ENCODE results near the gene PTPRJ.

Gene PTPRJ

DNA sequence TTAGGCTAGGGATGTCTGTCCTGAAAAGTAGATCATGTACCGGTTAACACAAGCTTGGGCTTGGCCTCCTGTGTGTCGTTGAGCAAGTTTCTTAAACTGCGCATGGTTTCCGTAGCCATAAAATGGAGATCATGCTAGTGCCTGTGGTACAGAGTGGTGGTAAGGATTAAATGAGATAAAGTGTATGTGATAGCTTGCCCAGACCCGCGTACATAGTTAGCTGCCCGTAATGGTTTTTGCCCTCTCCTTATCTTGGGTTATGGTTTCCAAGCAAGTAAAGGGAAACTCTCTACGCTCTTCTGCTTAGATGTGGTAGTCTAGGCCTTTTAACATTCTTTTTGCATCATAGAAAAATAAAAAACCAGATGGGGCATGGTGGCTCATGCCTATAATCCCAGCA lies 11.0 kb upstream of the PTPRJ start:
- DNase-seq (ENCODE audit: low spot score) = no peak

DNA sequence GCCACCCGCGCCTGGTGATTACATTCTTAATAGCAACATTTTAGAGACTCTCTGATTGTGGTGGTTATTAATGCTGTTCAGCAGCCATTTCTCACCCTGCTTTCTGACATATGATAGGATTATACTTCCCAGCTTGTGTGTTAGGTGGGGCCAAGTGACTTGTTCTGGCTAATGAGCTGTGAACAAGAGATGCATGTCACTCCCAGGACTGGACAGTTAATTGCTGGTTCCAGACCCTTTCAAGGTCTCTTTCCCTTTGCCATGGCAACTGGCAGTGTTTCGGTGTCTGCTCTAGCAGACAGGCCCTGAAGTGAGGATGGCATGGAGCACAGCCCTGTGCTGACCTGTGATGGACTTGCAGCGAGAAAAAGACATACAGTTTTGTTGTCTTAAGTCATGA lies 8.9 kb upstream of the PTPRJ start:
- DNase-seq (ENCODE audit: low spot score) = no peak

DNA sequence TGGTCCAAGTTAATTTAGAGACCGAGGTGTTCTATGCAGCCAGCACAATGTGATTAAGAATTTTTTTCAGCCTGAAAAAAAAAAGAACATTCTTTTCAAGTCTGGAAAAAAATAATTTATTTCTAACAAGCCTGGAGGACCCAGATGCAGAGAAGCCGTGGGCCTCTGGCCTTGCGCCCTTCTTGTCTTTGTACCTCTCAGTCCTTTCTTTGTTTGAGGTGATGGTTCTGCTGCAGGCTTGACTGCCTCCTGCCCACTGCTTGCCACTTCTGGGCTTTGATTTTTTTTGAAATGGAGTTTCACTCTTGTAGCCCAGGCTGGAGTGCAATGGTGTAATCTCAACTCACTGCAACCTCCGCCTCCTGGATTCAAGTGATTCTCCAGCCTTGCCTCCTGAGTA lies 7.2 kb upstream of the PTPRJ start:
- no peak for DNase-seq (ENCODE audit: low spot score)

DNA sequence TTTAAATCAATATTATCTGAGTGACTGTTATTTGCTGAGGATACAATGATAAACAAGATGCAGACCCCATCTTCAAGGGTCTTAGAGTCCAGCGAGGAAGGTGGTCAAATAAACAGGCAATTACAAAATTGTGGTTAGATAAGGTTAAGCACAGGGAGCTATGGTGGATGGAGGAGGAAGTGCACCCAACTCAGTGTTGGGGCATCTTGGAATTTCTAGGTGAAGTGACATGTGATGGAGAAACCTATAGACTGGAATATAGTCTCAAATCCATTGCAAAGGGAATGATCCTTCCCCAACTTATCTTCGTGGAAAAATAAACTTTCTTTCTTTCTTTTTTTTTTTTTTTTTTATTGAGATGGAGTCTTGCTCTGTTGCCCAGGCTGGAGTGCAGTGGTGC lies 3.4 kb upstream of the PTPRJ start:
- no peak for DNase-seq (ENCODE audit: low spot score)

DNA sequence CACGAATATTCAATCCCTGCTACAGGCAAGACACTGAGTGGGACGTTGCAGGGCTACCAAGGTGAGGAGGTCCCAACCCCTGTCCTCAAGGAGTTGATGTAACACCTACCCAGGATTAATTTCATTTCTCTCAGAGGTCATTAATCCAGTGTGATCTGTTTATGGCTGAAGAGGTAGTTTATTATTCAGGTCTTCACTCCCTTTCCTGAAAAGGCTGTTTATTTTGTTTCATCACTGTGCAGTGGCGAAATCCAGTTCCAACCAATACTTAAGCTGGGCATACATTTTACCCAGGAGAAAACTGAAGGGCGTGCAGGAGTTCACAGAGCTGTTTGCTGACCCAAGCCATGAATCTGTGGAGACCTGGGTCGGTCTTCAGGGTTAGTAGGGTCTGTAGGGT lies 2.7 kb upstream of the PTPRJ start:
- no peak for DNase-seq (ENCODE audit: low spot score)

DNA sequence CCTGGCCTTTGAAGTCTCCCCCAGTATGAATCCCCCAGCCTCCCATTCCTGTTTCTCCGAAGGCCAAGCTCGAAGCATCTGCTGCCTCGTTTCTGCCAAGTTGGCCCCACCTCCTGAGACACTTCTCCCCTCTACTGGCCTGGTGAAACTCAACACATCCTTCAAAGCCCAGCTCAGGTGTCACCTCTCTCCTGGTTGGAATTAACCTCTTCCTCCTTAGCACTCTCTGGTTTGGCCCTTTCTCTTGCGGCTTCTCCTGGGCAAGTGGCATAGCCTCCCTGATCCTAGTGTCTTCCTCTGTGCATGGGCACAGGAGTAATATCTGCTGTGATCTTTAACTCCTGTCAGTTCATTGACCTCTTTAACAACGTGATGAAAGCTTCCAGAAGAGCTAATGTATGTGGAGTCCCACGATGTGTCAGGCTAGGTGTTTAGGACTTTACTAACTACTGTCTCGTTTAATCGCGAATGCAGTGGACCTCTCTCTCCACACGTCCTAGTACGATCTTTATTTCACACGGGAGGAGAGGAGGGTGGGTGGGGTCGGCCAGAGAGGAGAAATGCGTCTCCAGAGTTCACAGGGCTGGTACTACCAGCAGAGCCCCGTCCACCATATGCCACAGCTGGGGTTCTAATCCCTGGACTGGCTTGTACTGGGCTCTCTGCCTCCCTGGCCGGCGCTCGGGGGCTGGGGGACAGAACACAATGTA lies 826 bp upstream of the PTPRJ start:
- no peak for DNase-seq (ENCODE audit: low spot score)

DNA sequence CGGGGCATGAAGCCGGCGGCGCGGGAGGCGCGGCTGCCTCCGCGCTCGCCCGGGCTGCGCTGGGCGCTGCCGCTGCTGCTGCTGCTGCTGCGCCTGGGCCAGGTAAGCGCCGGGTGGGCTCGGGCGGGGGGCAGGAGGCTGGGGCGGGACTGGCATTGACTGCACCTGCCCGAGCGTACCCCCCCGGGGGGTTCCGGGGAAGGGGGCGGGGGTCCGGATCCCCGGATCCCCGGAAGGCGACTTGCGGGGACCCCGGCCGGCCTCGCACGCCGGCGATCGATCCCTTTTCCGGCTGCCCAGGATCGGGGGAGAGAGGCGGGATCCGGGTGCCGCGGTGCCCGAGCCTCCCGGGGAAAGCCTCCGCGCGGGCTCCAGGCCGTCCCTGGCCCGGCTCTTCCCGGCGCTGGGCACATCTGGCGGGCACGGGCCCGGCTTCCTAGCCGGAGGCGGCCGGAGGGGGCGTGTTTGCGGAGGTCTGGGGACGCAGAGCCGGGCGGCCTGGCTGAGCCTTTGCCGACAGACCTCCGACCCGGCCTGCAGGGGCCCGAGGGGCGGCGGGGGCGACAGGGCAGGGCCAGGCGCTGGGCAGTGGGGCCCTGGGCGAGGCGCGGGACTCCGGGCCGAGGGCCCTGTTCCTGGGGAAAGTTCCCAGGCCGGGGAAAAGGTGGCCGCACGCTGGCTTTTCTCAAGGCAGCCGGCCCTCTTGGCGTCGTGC lies 705 bp downstream of the PTPRJ start:
- DNase-seq (ENCODE audit: low spot score) = peak; percentile 69

DNA sequence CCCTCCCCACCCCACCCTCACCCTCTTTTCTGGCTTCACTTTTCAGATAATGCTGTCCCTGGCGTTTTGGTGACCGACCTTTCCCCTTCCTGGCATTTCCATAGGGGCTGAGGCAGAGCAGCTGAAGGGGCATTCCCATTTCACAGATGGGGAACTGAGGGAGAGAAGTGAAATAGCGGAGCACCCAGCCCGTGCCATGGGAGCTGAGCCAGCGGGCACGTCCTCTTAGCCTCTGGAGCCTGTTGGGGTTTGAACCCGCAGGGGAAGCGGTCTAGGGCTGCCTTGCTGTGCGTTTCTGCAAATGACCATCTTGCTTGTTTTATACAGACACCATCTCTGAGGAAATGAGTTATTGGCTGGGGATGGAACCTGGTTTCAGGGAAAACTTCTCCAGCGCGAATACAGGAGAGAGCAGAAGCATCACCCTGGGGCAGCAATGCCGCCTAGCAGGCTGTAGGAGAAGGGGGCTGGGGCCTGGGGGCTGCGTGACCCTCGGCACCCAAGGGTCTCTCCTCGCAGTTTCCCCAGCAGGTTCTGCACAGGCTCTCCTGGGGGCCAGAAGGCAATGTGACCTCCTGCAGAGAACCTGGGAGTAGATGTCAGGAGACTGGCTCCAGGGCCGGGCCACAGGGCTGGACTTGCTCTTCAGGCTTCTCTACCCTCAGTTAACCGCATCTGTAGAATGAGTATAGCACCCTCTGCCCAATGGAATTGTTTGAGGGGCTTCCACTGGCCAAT lies 1.5 kb downstream of the PTPRJ start:
- no peak for DNase-seq (ENCODE audit: low spot score)

DNA sequence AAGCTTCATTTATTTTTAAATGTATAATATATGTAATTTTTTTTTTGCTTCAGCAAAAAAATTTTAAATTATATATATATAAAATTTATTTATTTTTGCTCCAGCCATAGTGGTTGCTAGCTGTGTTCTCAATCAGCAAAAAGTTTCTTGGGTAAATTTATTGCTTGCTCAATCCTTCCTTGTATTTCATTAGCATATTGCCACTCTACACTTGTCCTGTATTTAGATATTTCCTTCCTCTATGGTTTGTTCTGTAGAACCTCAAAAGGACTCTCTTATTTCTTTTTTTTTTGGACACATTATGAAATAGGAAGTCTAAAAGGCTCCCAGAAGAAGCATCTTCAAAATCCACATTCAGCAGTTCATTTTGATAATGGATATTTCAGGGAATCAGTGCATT lies 2.3 kb downstream of the PTPRJ start:
- no peak for DNase-seq (ENCODE audit: low spot score)

DNA sequence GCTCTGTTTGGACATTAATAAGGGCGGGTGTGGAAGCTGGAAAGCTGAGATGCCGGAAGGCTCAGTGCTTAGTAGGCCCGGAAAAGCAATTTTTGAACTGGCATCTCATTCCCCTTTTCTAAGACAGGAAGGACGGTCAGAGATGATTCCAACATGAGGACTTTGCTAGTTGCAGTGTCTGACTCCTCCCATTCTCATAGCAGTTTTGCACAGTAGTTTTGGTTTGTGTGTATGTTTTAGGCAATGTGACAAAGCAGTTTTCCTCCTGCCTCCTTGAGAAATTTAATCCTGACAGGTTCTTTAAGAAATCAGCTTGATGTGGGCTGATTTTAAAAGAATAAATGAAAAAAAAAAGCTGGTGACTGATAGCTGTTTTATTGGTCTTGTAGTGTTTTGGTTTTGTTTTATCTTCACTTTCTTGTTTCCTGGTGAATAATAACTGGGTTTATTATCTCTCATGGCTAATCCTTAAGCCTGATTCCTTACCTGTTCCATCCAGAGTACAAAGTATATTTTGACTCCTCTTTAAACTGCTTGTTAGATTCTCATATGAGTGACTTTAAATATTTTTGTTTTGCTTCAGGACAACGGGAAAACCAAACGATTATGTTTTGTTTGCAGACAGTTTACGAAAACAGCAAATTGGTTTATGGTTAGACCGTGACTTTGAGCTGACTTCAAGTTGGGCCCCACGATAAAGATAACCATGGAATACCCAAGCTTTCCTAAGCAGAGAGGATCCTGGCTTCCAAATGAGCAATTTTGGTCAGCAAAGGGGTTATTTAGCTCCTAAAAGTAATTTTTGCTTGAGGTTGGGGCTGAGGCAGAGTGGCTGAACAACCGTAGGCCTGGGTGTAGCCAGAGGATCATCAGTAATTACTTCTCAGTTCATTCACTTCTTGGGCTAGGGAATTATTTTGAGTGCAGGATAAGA lies 3.4 kb downstream of the PTPRJ start:
- DNase-seq (ENCODE audit: low spot score) = no peak

DNA sequence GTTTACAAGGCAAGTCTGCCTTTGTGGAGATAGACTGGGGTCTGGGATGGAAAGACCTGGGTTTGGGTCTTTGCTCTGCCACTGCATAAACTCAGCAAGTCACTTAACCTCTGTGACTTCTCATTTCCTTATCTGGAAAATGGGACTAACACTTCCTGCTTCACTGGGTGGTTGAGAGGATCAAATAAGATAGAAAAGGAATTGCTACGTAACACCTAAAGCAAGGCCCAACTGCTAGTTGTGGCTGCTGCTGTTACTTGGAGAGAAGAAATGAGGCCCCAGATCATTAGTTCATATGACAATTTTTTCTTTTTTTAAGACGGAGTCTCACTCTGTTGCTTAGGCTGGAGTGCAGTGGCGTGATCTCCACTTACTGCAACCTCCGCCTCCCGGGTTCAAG lies 5.9 kb downstream of the PTPRJ start:
- DNase-seq (ENCODE audit: low spot score) = no peak

DNA sequence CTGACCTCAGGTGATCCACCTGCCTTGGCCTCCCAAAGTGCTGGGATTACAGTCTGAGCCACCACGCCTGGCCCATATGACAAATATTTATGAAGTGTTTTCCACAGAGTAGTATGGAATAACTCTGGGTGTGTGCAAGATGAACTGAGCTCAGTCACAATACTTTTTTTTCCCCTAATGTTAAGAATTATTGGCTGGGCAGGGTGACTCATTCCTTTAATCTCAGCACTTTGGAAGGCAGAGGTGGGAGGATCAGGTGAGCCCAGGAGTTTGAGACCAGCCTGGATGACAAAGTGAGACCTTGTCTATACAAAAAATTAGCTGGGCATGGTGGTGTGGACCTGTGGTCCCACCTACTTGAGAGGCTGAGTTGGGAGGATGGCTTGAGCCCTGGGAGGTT lies 6.4 kb downstream of the PTPRJ start:
- DNase-seq (ENCODE audit: low spot score) = no peak

DNA sequence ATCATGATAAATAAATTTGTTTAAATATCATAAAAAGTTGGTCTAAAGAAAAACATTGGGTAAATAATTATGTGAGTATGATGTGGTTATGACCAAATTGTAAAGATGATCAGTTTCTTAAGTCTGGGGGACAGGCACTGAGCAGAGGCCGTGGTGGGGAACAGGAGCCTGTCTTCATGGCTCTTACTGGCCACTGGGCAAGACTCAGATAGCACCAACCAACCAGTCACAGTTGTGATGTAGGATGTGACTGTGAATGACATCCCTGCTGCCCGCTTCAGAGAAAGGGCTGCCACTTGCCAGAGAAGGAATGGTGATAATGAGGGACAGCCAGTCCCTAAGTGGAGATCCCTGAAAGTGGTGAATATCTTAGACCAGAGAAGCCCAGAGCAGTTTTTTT lies 7.0 kb downstream of the PTPRJ start:
- no peak for DNase-seq (ENCODE audit: low spot score)

DNA sequence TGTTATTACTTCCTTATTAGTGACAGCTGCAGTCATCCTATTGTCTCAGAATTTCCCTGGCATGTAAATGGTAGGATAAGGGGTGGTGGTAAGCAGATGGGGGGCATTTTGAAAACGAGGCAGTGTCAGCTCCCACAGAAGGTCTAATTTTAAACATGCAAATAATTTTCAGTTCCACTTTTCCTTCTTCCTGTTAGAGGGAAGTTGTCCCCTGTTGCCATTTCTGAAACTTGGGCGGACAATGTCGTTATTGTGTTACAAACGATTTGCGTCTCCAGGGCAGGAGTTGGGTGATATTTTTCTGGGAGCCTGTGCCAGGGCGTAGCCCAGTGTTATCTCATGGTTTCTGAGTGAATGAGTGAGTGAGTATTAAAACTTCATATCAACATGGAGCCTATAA lies 7.4 kb downstream of the PTPRJ start:
- no peak for DNase-seq (ENCODE audit: low spot score)

DNA sequence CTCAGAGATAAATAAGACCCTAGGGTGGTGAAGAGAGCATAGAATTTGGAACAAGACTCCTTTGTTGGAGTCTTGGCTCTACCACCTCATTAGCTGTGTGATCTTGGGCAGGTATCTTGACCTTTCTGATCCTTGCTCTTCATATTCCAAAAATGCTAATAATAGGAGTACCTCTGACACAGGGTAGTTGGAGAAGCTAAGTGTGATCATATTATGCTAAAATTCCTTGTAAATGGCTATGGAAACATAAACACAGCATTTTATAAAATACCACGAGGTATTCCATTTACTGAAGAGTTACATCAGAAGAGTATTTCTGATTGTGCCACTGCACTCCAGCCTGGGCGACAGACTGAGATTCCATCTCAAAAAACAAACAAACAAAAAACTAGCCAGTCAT lies 9.4 kb downstream of the PTPRJ start:
- no peak for DNase-seq (ENCODE audit: low spot score)

DNA sequence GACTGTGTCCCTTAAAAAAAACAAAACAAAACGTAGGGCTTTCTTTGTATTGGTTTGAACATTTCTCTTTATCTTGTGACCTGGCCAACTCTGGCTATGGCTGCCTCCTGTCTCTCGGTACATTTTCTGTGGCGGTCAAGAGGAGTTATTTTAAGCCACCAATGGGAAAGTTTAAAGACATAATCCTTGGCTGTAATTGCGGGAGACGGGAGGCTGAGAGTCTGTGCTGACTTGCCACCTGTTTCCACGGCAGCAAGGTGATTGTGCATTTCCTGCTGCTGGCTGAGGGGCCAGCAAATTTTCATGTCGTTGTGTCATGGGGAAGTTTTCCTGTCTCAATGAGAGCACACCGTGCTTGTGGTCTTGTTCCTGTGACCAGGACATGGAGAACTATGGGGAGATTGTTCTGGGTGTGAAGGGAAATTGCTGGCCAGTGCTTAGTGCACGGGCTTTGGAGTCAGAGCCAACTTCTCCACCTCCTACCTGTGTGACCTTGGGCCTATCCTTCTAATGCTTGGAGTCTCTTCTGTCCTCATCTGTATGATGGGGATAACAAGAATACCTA lies 11.0 kb downstream of the PTPRJ start:
- no peak for DNase-seq (ENCODE audit: low spot score)

DNA sequence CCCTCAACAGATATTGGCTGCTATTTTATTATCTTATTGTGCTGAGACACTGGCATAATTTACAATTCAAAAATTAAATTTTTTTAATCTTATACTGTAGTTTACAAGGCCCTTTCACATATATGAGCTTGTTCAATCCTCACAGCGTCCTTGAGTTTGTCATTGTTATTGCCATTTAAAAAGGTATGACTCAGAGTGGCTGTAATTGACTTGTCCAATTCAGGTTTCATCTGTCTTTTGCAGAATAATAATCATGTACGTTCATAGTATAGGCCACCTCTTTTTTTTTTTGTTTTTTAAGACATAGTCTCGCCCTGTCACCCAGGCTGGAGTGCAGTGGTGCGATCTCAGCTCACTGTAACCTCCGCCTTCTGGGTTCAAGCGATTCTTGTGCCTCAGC lies 11.5 kb downstream of the PTPRJ start:
- no peak for DNase-seq (ENCODE audit: low spot score)

DNA sequence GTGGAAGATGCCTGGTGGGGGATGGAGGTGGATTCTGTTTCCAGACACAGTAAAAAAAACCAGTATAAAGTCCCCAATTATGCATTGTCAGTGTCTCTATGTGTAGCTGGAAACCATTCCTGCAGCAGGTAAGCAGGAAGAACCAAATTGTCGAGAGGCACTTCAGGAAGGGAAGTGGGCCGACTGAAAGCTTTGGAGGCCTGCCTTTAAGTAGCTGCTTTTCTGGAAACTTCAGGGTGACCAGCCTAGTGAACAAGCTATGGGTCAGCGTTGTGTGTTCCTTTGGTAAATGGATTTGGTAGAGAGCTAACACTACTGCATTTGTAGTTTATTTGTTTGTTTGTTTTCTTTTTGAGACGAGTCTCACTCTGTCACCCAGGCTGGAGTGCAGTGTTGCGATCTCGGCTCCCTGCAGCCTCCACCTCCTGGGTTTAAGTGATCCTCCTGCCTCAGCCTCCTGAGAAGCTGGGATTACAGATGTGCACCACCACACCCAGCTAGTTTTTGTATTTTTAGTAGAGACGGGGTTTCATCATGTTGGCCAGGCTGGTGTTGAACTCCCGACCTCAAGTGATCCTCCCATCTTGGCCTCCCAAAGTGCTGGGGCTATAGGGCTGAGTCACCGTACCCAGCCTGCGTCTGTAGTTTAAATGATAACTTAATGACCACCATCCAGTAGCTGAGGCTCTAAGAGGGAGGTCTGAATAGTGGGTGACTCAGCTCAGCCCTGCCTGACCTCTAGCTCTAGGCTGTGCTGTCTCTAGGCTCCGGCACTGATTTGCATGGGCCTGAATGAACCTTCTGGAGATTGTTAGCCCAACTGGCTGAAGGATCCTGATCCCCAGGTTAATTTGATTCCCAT lies 12.8 kb downstream of the PTPRJ start:
- no peak for DNase-seq (ENCODE audit: low spot score)

DNA sequence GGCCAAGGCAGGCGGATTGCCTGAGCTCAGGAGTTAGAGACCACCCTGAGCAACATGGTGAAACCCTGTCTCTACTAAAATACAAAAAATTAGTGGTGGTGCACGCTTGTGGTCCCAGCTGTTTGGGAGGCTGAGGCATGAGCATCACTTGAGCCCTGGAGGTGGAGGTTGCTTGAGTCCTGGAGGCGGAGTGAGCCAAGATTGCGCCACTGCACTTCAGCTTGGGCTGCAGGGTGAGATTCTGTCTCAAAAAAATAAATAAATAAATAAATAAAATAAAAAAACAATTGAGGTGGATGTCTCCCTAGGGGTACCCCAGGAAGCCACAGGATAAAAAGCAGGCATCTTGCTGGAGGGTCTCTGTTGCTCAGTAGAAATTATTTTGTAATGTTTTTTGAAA lies 14.1 kb downstream of the PTPRJ start:
- DNase-seq (ENCODE audit: low spot score) = no peak

DNA sequence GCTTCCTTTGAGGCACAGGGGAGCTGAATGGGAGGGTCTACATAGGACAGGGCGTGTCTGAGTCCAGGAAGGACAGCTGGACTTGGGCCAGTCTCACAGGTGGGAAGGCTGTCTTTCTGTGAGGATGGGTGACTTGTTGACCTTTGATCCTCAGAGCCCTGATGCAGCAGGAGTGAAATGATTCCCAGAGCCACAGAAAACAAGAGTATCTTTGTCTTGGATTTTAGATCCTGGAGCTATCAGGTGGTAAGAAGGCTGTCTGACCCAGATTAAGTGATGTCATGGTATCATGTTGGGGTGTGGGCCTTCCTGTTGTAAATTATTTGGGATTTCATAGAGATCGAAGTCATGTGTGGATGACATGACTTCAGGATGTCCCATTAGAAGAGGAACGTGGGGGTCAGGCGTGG lies 15.0 kb downstream of the PTPRJ start:
- no peak for DNase-seq (ENCODE audit: low spot score)

Data from left forelimb (tissue), 1 donor.